NCI-H2107 treated with DMSO at 0.1 percent for 48 hours (cell line): ENCODE measurements around the gene IGFL1.
"Not testable (repeated sequence)": the region's sequence is repeated elsewhere in the genome, so short reads cannot be mapped to it uniquely, and the experiment has no call there.

ENCODE experiments used
- DNase-seq: peaks from one replicate; lab custom pipeline; 2025; ENCODE audit not compliant: unreplicated experiment; lab: John Stamatoyannopoulos, UW

The IGFL1 gene

GRCh38 chr19:46201454-46202310 is 27.9 kb upstream of the IGFL1 start:
- no peak for DNase-seq

GRCh38 chr19:46202426-46202825 is 27.1 kb upstream of the IGFL1 start:
- no peak for DNase-seq

- DNase-seq, result no peak
These were observed 26.4 kb upstream of the IGFL1 start for GRCh38 chr19:46202872-46203860.

GRCh38 chr19:46204008-46204407 is 25.5 kb upstream of the IGFL1 start:
- DNase-seq, result no peak

- no peak for DNase-seq
These were observed 24.2 kb upstream of the IGFL1 start for GRCh38 chr19:46205183-46205984.

- no peak for DNase-seq
These were observed 23.4 kb upstream of the IGFL1 start for GRCh38 chr19:46206176-46206575.

- DNase-seq, result no peak
These were observed 22.9 kb upstream of the IGFL1 start for GRCh38 chr19:46206682-46207081.

- not testable (repeated sequence) for DNase-seq
These were observed 21.7 kb upstream of the IGFL1 start for GRCh38 chr19:46207858-46208257.

GRCh38 chr19:46209051-46209450 is 20.5 kb upstream of the IGFL1 start:
- no peak for DNase-seq

- DNase-seq, result no peak
These were observed 20.1 kb upstream of the IGFL1 start for GRCh38 chr19:46209472-46209871.

GRCh38 chr19:46210669-46211068 is 18.9 kb upstream of the IGFL1 start:
- no peak for DNase-seq

- no peak for DNase-seq
These were observed 18.2 kb upstream of the IGFL1 start for GRCh38 chr19:46211201-46211881.

GRCh38 chr19:46212592-46212991 is 16.9 kb upstream of the IGFL1 start:
- not testable (repeated sequence) for DNase-seq

GRCh38 chr19:46213156-46213555 is 16.4 kb upstream of the IGFL1 start:
- DNase-seq, result no peak

- DNase-seq, result no peak
These were observed 15.7 kb upstream of the IGFL1 start for GRCh38 chr19:46213806-46214205.

- no peak for DNase-seq
These were observed 12.9 kb upstream of the IGFL1 start for GRCh38 chr19:46216612-46217011.

- DNase-seq, result no peak
These were observed 12.1 kb upstream of the IGFL1 start for GRCh38 chr19:46217476-46217875.

GRCh38 chr19:46218160-46218559 is 11.4 kb upstream of the IGFL1 start:
- DNase-seq, result no peak

- no peak for DNase-seq
These were observed 9.4 kb upstream of the IGFL1 start for GRCh38 chr19:46220038-46220615.

- no peak for DNase-seq
These were observed 8.4 kb upstream of the IGFL1 start for GRCh38 chr19:46221152-46221551.
